22Rv1 (cell line): Measurements from ENCODE around the gene GAS1.

Experiments used
- CTCF ChIP-seq: fragments of 450-650 bp; IDR thresholded peaks from 2 replicates; pipeline ENCODE4 v1.5.1; 2017; ENCODE audit warnings: mild to moderate bottlenecking
- ZFX ChIP-seq: fragments of 450-650 bp; IDR thresholded peaks from 2 replicates; pipeline ENCODE4 v1.6.1; 2017; ENCODE audit warnings: antibody characterized with exemption, borderline replicate concordance

GRCh38 chr9:86962692-86963091, 15.4 kb upstream of the GAS1 start:
- TF ChIP-seq CTCF (no peak), ZFX (no peak)
